Astrocyte (in vitro differentiated cells and primary cell): ENCODE results near the gene ABCF2. TPM values are rescaled to one million over a fixed set of nuclear protein-coding genes. Genes with fewer than 3 reads are reported as not detected.

Experiments used
- DNase-seq: peaks from one replicate; pipeline ENCODE4 v3.0.0-alpha.2; 2010; ENCODE audit warnings: low read depth
- FAIRE-seq: peaks from 2 replicates; lab custom pipeline; 2011; peaks lifted over from hg19 to GRCh38; lab: Jason Lieb, UNC
- H2AFZ ChIP-seq: 2 replicates; pipeline ENCODE4 v1.6.0; 2012; ENCODE audit warnings: low read depth, low read length, inconsistent platforms
- H3K27ac ChIP-seq: 2 replicates; pipeline ENCODE4 v1.5.1; 2011; ENCODE audit warnings: low read depth, low read length, inconsistent platforms
- H3K27me3 ChIP-seq: 2 replicates; pipeline ENCODE4 v1.6.0; 2011; ENCODE audit warnings: low read length, inconsistent platforms; ENCODE audit not compliant: insufficient read depth
- H3K36me3 ChIP-seq: 2 replicates; pipeline ENCODE4 v1.5.1; 2011; ENCODE audit warnings: low read length, inconsistent platforms; ENCODE audit not compliant: insufficient read depth
- H3K4me1 ChIP-seq: 2 replicates; pipeline ENCODE4 v1.5.1; 2011; ENCODE audit warnings: low read length, inconsistent platforms; ENCODE audit not compliant: insufficient read depth
- H3K4me2 ChIP-seq: 2 replicates; pipeline ENCODE4 v1.6.0; 2012; ENCODE audit warnings: low read length, inconsistent platforms
- H3K4me3 ChIP-seq: 2 replicates; pipeline ENCODE4 v1.5.1; 2011; ENCODE audit warnings: low read depth, mild to moderate bottlenecking, low read length, inconsistent platforms; ENCODE audit not compliant: insufficient read depth
- H3K79me2 ChIP-seq: 2 replicates; pipeline ENCODE4 v1.6.0; 2012; ENCODE audit warnings: mild to moderate bottlenecking, low read length, inconsistent platforms; ENCODE audit not compliant: insufficient read depth
- H3K9ac ChIP-seq: 2 replicates; pipeline ENCODE4 v1.6.0; 2012; ENCODE audit warnings: mild to moderate bottlenecking, low read length, inconsistent platforms
- H3K9me3 ChIP-seq: 2 replicates; pipeline ENCODE4 v1.5.1; 2012; ENCODE audit warnings: low read depth, mild to moderate bottlenecking, low read length, inconsistent platforms; ENCODE audit not compliant: insufficient read depth
- H4K20me1 ChIP-seq: 2 replicates; pipeline ENCODE4 v1.6.0; 2012; ENCODE audit warnings: low read length, inconsistent platforms; ENCODE audit not compliant: insufficient read depth
- H3K27ac Mint-ChIP-seq: one replicate; pipeline ENCODE4 v1.8.0; 2021; ENCODE audit warnings: mild to moderate bottlenecking, mixed read lengths; ENCODE audit not compliant: unreplicated experiment
- H3K27me3 Mint-ChIP-seq: one replicate; pipeline ENCODE4 v1.8.0; 2021; ENCODE audit warnings: low read depth, mixed read lengths; ENCODE audit not compliant: unreplicated experiment
- H3K36me3 Mint-ChIP-seq: one replicate; pipeline ENCODE4 v1.8.0; 2021; ENCODE audit warnings: low read depth, mixed read lengths; ENCODE audit not compliant: unreplicated experiment
- H3K4me1 Mint-ChIP-seq: one replicate; pipeline ENCODE4 v1.8.0; 2021; ENCODE audit warnings: low read depth, mixed read lengths; ENCODE audit not compliant: unreplicated experiment
- H3K4me3 Mint-ChIP-seq: one replicate; pipeline ENCODE4 v1.8.0; 2021; ENCODE audit warnings: mild to moderate bottlenecking, moderate library complexity, mixed read lengths; ENCODE audit not compliant: unreplicated experiment
- H3K9me3 Mint-ChIP-seq: one replicate; pipeline ENCODE4 v1.8.0; 2021; ENCODE audit warnings: mild to moderate bottlenecking, mixed read lengths; ENCODE audit not compliant: unreplicated experiment
- EZH2 ChIP-seq: IDR thresholded peaks from 2 replicates; pipeline ENCODE4 v1.6.1; 2012; ENCODE audit warnings: mild to moderate bottlenecking, low read length, inconsistent platforms; ENCODE audit not compliant: insufficient read depth
- total RNA-seq: library from RNA; stranded (reverse); gene quantifications from 2 replicates; pipeline ENCODE4 v1.2.1, GENCODE V29; 2021
- TF ChIP-seq, protein P1 (sequence below): IDR thresholded peaks from 2 replicates; pipeline ENCODE4 v1.5.1; 2011; ENCODE audit warnings: low read depth, mild to moderate bottlenecking, inconsistent platforms, low read length, moderate library complexity; ENCODE audit not compliant: insufficient read depth

The ABCF2 gene
- total RNA-seq, 1 donor from 2014 or later, result 53.2 TPM

- Histone ChIP-seq H3K36me3 (no peaks in the 10 kb centered on the region), H4K20me1 (no peaks in the 10 kb centered on the region), H3K27ac (no peak overlapping the region), H3K9me3 (no peaks in the 10 kb centered on the region), H3K4me2 (no peak overlapping the region), H3K9ac (no peak overlapping the region), H3K27me3 (peaks cover 32% of the 10 kb centered on the region), H3K4me3 (no peak overlapping the region), H3K4me1 (no peaks in the 10 kb centered on the region), H2AFZ (no peak overlapping the region), H3K79me2 (no peaks in the 10 kb centered on the region)
- no peak for TF ChIP-seq EZH2
- TF ChIP-seq, protein P1, sequence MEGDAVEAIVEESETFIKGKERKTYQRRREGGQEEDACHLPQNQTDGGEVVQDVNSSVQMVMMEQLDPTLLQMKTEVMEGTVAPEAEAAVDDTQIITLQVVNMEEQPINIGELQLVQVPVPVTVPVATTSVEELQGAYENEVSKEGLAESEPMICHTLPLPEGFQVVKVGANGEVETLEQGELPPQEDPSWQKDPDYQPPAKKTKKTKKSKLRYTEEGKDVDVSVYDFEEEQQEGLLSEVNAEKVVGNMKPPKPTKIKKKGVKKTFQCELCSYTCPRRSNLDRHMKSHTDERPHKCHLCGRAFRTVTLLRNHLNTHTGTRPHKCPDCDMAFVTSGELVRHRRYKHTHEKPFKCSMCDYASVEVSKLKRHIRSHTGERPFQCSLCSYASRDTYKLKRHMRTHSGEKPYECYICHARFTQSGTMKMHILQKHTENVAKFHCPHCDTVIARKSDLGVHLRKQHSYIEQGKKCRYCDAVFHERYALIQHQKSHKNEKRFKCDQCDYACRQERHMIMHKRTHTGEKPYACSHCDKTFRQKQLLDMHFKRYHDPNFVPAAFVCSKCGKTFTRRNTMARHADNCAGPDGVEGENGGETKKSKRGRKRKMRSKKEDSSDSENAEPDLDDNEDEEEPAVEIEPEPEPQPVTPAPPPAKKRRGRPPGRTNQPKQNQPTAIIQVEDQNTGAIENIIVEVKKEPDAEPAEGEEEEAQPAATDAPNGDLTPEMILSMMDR, result no peak
- DNase-seq (no peak), FAIRE-seq (no peak)
- Mint-ChIP-seq H3K9me3 (peaks cover 2% of the 10 kb centered on the region), H3K27me3 (peaks cover 88% of the 10 kb centered on the region), H3K27ac (no peak overlapping the region), H3K36me3 (no peaks in the 10 kb centered on the region), H3K4me3 (no peak overlapping the region), H3K4me1 (no peaks in the 10 kb centered on the region)
Measured at GRCh38 chr7:151175793-151176311, 51.2 kb downstream of the ABCF2 start.

DNA sequence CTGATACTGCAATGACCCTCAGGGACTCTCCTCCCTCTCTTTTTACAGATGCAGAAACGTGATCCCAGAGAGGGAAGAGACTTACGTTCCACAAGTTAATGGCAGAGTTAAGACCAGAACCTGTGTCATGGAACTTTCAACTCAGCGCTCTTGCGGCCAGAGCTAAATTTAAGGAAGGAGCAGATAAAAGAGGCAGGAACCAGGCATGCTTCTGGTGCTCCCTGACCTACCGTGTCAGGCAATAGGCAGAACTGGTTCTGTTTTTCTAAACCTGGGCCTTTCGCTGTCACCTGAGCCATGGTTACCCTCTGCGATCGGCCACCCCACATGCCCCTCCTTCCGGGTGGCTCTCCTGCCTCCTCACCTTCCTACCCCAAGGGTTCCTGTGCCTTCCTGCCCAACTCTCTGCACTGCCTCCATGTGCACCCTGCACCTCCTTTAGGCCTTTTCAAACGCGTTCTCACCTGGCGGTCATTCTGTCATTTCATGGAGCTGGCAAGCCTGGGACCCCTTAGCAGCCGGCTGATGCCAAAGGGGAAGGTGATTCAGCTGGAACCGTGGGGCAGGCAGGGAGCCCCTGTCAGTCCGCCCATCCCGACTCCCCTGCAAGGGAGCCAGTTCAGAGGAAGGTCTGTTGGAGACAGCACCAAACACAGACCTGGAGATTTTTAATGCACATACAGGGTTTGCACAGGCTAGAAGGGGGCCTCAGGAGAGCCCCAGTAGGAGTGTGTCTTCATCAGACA lies 51.8 kb downstream of the ABCF2 start:
- DNase-seq (no peak), FAIRE-seq (no peak)
- Histone ChIP-seq H2AFZ (no peak overlapping the region), H3K36me3 (no peaks in the 10 kb centered on the region), H4K20me1 (peaks cover under 1% of the 10 kb centered on the region), H3K4me2 (no peak overlapping the region), H3K27me3 (peaks cover 32% of the 10 kb centered on the region), H3K27ac (no peak overlapping the region), H3K9ac (no peak overlapping the region), H3K79me2 (no peaks in the 10 kb centered on the region), H3K4me1 (no peaks in the 10 kb centered on the region), H3K9me3 (no peaks in the 10 kb centered on the region), H3K4me3 (no peak overlapping the region)
- H3K27me3 Mint-ChIP-seq, result peaks cover 90% of the 10 kb centered on the region
- no peaks in the 10 kb centered on the region for H3K36me3 Mint-ChIP-seq
- peaks cover 2% of the 10 kb centered on the region for H3K9me3 Mint-ChIP-seq
- no peak overlapping the region for H3K4me3 Mint-ChIP-seq
- H3K27ac Mint-ChIP-seq, result no peak overlapping the region
- no peaks in the 10 kb centered on the region for H3K4me1 Mint-ChIP-seq
- TF ChIP-seq EZH2, result no peak
- TF ChIP-seq, protein P1, result no peak
